Dendritic cell treated with granulocyte-macrophage colony-stimulating factor and Interleukin-4, amounts not matched to agents 40 ng/mL and 50 ng/mL, for 4 days (primary cell): ENCODE data around the gene ACSS3.

Experiments
- H3K27ac Mint-ChIP-seq: one replicate; pipeline ENCODE4 v1.8.0; 2022; ENCODE audit warnings: mild to moderate bottlenecking, mixed read lengths
- H3K27me3 Mint-ChIP-seq: one replicate; pipeline ENCODE4 v1.8.0; 2022; ENCODE audit warnings: mild to moderate bottlenecking, mixed read lengths
- H3K36me3 Mint-ChIP-seq: one replicate; pipeline ENCODE4 v1.8.0; 2022; ENCODE audit warnings: low read depth, mixed read lengths
- H3K4me1 Mint-ChIP-seq: one replicate; pipeline ENCODE4 v1.8.0; 2022; ENCODE audit warnings: low read depth, mixed read lengths
- H3K4me3 Mint-ChIP-seq: one replicate; pipeline ENCODE4 v1.8.0; 2022; ENCODE audit warnings: mild to moderate bottlenecking, moderate library complexity, mixed read lengths
- H3K9me3 Mint-ChIP-seq: one replicate; pipeline ENCODE4 v1.8.0; 2022; ENCODE audit warnings: mixed read lengths
- intact Hi-C: fragments of 100-400 bp; cut with micrococcal nuclease; formaldehyde crosslinking; loops from one replicate; pipeline ENCODE4 v1.15.0; 2022

The ACSS3 gene

GRCh38 chr12:81249976-81250375, 172.1 kb downstream of the ACSS3 start:
- Mint-ChIP-seq H3K27me3 (no peaks in the 10 kb centered on the region), H3K4me3 (no peak overlapping the region), H3K36me3 (no peaks in the 10 kb centered on the region), H3K9me3 (no peaks in the 10 kb centered on the region), H3K4me1 (no peaks in the 10 kb centered on the region), H3K27ac (no peak overlapping the region)
- intact Hi-C loops: no loop called here

DNA sequence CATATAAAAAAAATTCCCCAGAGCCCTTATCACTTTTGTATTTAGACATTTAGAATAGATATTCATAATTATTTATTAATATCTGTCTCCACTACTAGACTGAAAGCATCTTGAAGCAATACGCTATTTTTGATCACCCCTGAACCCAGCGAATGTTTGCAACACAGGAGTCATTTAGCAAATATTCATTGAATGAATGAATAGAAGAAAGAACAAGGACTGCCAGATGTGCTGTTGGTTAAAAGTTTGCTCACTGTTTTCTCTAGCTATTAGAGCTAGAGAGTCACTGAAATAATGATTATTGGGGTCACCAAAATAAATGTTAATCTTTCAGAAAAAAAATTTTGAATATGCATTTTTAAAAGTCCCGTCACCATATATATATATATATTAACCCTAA, 174.3 kb downstream of the ACSS3 start:
- Mint-ChIP-seq H3K27ac (no peak overlapping the region), H3K4me3 (no peak overlapping the region), H3K9me3 (no peaks in the 10 kb centered on the region), H3K36me3 (no peaks in the 10 kb centered on the region), H3K27me3 (no peaks in the 10 kb centered on the region), H3K4me1 (no peaks in the 10 kb centered on the region)
- intact Hi-C loops: no loop called here

- H3K4me1 Mint-ChIP-seq: no peaks in the 10 kb centered on the region
- no peak overlapping the region for H3K27ac Mint-ChIP-seq
- no peaks in the 10 kb centered on the region for H3K36me3 Mint-ChIP-seq
- intact Hi-C loops: no loop called here
- no peak overlapping the region for H3K4me3 Mint-ChIP-seq
- H3K9me3 Mint-ChIP-seq: no peaks in the 10 kb centered on the region
- no peaks in the 10 kb centered on the region for H3K27me3 Mint-ChIP-seq
Observed at GRCh38 chr12:81253360-81253759, 175.5 kb downstream of the ACSS3 start.

DNA sequence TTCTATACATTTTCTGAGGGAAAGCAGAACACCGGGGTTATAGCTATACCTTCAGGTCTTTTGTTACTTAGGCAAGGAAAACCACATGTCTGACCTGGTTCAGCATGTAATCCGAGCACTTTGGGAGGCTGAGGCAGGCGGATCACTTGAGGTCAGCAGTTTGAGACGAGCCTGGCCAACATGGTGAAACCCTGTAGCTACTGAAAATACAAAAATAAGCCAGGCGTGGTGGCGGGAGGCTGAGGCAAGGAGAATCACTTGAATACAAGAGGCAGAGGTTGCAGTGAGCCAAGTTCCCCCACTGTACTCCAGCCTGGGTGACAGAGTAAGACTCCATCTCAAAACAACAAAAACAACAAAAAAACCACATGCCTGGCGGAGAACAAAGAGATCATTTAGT, 177.6 kb downstream of the ACSS3 start:
- no peaks in the 10 kb centered on the region for H3K9me3 Mint-ChIP-seq
- no peaks in the 10 kb centered on the region for H3K36me3 Mint-ChIP-seq
- H3K27me3 Mint-ChIP-seq: no peaks in the 10 kb centered on the region
- H3K4me1 Mint-ChIP-seq: no peaks in the 10 kb centered on the region
- no peak overlapping the region for H3K4me3 Mint-ChIP-seq
- H3K27ac Mint-ChIP-seq: no peak overlapping the region
- intact Hi-C loops: loop anchor here (5.0 kb wide), 1 partner anchor 843 kb away; no protein-coding TSS in a partner anchor

DNA sequence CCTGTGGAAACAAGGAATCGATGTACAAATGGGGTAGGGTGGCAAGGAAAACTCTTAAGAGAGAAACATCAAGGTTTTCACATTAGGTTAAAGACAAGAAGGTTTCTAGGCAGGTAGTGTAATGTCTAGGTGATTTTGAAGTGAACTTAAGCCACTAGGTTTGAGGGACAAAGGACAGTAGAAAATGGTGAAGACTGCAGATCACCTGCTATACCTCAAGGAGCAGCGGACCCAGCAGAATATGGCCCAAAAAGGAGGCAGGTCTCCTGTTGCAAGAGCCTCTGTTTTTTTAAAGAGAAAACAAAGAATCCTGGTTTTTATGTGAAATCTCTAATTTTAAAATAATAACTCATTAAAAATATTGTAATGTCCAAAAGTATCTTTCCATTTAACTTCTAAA, 178.1 kb downstream of the ACSS3 start:
- no peaks in the 10 kb centered on the region for H3K9me3 Mint-ChIP-seq
- intact Hi-C loops: loop anchor here (5.0 kb wide), 1 partner anchor 844 kb away; no protein-coding TSS in a partner anchor
- H3K27ac Mint-ChIP-seq: no peak overlapping the region
- no peaks in the 10 kb centered on the region for H3K4me1 Mint-ChIP-seq
- no peaks in the 10 kb centered on the region for H3K27me3 Mint-ChIP-seq
- H3K4me3 Mint-ChIP-seq: no peak overlapping the region
- no peaks in the 10 kb centered on the region for H3K36me3 Mint-ChIP-seq

DNA sequence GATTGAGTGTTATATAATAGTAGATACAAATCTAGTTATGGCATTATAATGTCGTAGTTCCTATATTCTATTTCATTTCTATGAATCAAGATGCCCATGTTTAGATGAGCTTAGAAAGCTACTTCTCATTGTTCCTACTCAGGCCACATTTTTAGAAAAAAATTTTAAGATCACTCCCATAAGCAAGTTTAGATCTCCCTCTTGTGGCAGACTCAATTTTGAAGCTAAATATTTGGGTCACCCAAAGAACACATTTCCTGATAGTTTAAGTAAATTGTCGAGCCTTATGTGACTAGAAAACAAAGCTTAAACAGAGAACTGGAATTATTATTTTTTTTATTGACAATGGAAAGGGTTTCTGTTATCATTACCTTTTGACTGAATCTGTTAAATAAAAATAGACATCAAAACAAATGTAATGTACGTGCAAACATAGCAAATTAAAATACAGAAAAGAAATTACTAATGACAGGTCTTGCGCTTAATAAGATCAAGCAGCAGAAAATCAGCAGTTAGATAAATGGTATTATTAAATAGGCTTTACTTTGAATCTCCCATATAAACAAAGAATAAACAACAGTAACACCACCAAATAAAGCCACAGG, 180.2 kb downstream of the ACSS3 start:
- no peaks in the 10 kb centered on the region for H3K36me3 Mint-ChIP-seq
- H3K4me3 Mint-ChIP-seq: no peak overlapping the region
- H3K27ac Mint-ChIP-seq: no peak overlapping the region
- intact Hi-C loops: loop anchor here (5.0 kb wide), 1 partner anchor 846 kb away; no protein-coding TSS in a partner anchor
- no peaks in the 10 kb centered on the region for H3K4me1 Mint-ChIP-seq
- H3K27me3 Mint-ChIP-seq: no peaks in the 10 kb centered on the region
- no peaks in the 10 kb centered on the region for H3K9me3 Mint-ChIP-seq

GRCh38 chr12:81259360-81259759, 181.5 kb downstream of the ACSS3 start:
- H3K9me3 Mint-ChIP-seq: no peaks in the 10 kb centered on the region

GRCh38 chr12:81261508-81262207, 183.8 kb downstream of the ACSS3 start:
- H3K27ac Mint-ChIP-seq: no peak overlapping the region

More at GRCh38 chr12:81259360-81259759, 181.5 kb downstream of the ACSS3 start:
- Mint-ChIP-seq H3K36me3 (no peaks in the 10 kb centered on the region), H3K4me3 (no peak overlapping the region), H3K4me1 (no peaks in the 10 kb centered on the region), H3K27ac (no peak overlapping the region), H3K27me3 (no peaks in the 10 kb centered on the region)
- intact Hi-C loops: loop anchor here (5.0 kb wide), 1 partner anchor 847 kb away; no protein-coding TSS in a partner anchor

GRCh38 chr12:81263072-81263471, 185.2 kb downstream of the ACSS3 start:
- Mint-ChIP-seq H3K4me1 (no peaks in the 10 kb centered on the region), H3K36me3 (no peaks in the 10 kb centered on the region), H3K27ac (no peak overlapping the region), H3K9me3 (no peaks in the 10 kb centered on the region), H3K27me3 (no peaks in the 10 kb centered on the region), H3K4me3 (no peak overlapping the region)
- intact Hi-C loops: no loop called here

More at GRCh38 chr12:81261508-81262207, 183.8 kb downstream of the ACSS3 start:
- Mint-ChIP-seq H3K9me3 (no peaks in the 10 kb centered on the region), H3K27me3 (no peaks in the 10 kb centered on the region), H3K4me3 (no peak overlapping the region), H3K36me3 (no peaks in the 10 kb centered on the region), H3K4me1 (no peaks in the 10 kb centered on the region)
- intact Hi-C loops: no loop called here

DNA sequence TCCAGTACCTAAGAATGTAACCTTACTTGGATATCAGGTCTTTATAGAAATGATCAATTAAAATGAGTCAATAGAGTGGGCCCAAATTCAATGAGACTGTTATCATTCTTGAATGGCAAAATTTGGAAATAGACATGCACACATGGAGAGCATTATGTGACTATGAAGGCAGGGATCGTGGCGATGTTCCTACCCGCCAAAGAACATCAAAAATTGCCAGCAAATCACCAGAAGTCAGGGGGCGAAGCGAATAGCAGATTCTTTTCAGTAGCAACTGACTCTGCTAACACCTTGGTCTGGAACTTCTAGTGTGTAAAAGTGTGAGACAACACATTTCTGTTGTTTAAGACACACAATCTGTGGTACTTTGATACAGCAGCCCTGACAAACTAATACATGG, 192.5 kb downstream of the ACSS3 start:
- Mint-ChIP-seq H3K4me3 (no peak overlapping the region), H3K27me3 (no peaks in the 10 kb centered on the region), H3K9me3 (no peaks in the 10 kb centered on the region), H3K27ac (no peak overlapping the region), H3K36me3 (no peaks in the 10 kb centered on the region), H3K4me1 (no peaks in the 10 kb centered on the region)
- intact Hi-C loops: no loop called here

- Mint-ChIP-seq H3K4me1 (no peaks in the 10 kb centered on the region), H3K4me3 (no peak overlapping the region), H3K27me3 (no peaks in the 10 kb centered on the region), H3K9me3 (no peaks in the 10 kb centered on the region), H3K27ac (no peak overlapping the region), H3K36me3 (no peaks in the 10 kb centered on the region)
- intact Hi-C loops: no loop called here
Observed at GRCh38 chr12:81274637-81275529, 197.0 kb downstream of the ACSS3 start.

GRCh38 chr12:81284137-81284536, 206.3 kb downstream of the ACSS3 start:
- H3K27ac Mint-ChIP-seq: no peak overlapping the region
- no peak overlapping the region for H3K4me3 Mint-ChIP-seq
- no peaks in the 10 kb centered on the region for H3K9me3 Mint-ChIP-seq
- no peaks in the 10 kb centered on the region for H3K36me3 Mint-ChIP-seq
- no peaks in the 10 kb centered on the region for H3K27me3 Mint-ChIP-seq
- intact Hi-C loops: no loop called here
- no peaks in the 10 kb centered on the region for H3K4me1 Mint-ChIP-seq

DNA sequence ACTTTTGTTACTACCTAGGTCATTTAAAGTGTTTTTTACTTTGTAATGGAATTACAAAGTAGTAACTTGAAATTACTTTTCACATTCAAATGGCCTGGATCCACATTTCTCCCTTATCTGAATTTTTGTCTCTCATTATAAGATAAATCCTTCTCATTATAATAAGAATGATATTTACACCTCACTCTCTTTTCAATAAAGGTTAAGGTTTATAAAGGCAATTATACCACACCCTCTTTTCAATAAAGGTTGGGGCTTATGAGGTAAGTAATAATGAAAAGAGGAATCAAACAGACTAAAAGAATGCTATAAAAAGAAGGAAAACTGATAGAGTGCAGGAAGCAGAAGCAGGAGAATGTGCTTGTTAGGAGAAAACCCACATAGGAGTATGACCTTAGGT, 210.8 kb downstream of the ACSS3 start:
- no peaks in the 10 kb centered on the region for H3K9me3 Mint-ChIP-seq
- H3K4me3 Mint-ChIP-seq: no peak overlapping the region
- no peaks in the 10 kb centered on the region for H3K36me3 Mint-ChIP-seq
- H3K27ac Mint-ChIP-seq: no peak overlapping the region
- H3K27me3 Mint-ChIP-seq: no peaks in the 10 kb centered on the region
- intact Hi-C loops: no loop called here
- no peaks in the 10 kb centered on the region for H3K4me1 Mint-ChIP-seq
